ENCODE results near the gene S100Z.

The S100Z gene

GRCh38 chr5:76849419-76850291, at the start of gene S100Z:
Gene S100Z, plus strand, starts transcription at chr5:76850014. Its CDS starts 25,346 bp downstream, at chr5:76875360.
- no peaks in the 10 kb centered on the region for H3K27me3 ChIP-seq (replicated peaks; ENCODE audit: control insufficient read depth, insufficient read depth, low read length)
- no peaks in the 10 kb centered on the region for H3K9me3 ChIP-seq (ENCODE audit: control insufficient read depth, low read length)
- H3K4me1 ChIP-seq (ENCODE audit: control insufficient read depth, insufficient read depth, low read length), result no peaks in the 10 kb centered on the region
- H3K4me3 ChIP-seq (ENCODE audit: low read length), result no peak within 1 kb of the TSS
- no peaks in the 10 kb centered on the region for H3K36me3 ChIP-seq (ENCODE audit: control insufficient read depth, insufficient read depth, low read length, severe bottlenecking)
- no peak for DNase-seq (ENCODE audit: low read depth)
- no peak within 1 kb of the TSS for H3K9ac ChIP-seq (ENCODE audit: low read length)

- Histone ChIP-seq H3K27me3 (replicated peaks; ENCODE audit: control insufficient read depth, insufficient read depth, low read length) (no peaks in the 10 kb centered on the region), H3K4me1 (ENCODE audit: control insufficient read depth, insufficient read depth, low read length) (peaks cover 9% of the 10 kb centered on the region), H3K4me3 (ENCODE audit: low read length) (no peak overlapping the region), H3K9ac (ENCODE audit: low read length) (no peak overlapping the region), H3K36me3 (ENCODE audit: control insufficient read depth, insufficient read depth, low read length, severe bottlenecking) (no peaks in the 10 kb centered on the region), H3K9me3 (ENCODE audit: control insufficient read depth, low read length) (no peaks in the 10 kb centered on the region)
- no peak for DNase-seq (ENCODE audit: low read depth)
Measured at GRCh38 chr5:76800579-76800978, 49.2 kb upstream of the S100Z start.

GRCh38 chr5:76801159-76801802, 48.5 kb upstream of the S100Z start:
- no peak for DNase-seq (ENCODE audit: low read depth)
- H3K36me3 ChIP-seq (ENCODE audit: control insufficient read depth, insufficient read depth, low read length, severe bottlenecking), result no peaks in the 10 kb centered on the region
- H3K9ac ChIP-seq (ENCODE audit: low read length), result no peak overlapping the region
- H3K27me3 ChIP-seq (replicated peaks; ENCODE audit: control insufficient read depth, insufficient read depth, low read length), result no peaks in the 10 kb centered on the region
- no peak overlapping the region for H3K4me3 ChIP-seq (ENCODE audit: low read length)
- H3K4me1 ChIP-seq (ENCODE audit: control insufficient read depth, insufficient read depth, low read length), result peaks cover 14% of the 10 kb centered on the region
- no peaks in the 10 kb centered on the region for H3K9me3 ChIP-seq (ENCODE audit: control insufficient read depth, low read length)

- Histone ChIP-seq H3K9me3 (ENCODE audit: control insufficient read depth, low read length) (no peaks in the 10 kb centered on the region), H3K4me1 (ENCODE audit: control insufficient read depth, insufficient read depth, low read length) (peaks cover 16% of the 10 kb centered on the region), H3K4me3 (ENCODE audit: low read length) (no peak overlapping the region), H3K9ac (ENCODE audit: low read length) (no peak overlapping the region), H3K36me3 (ENCODE audit: control insufficient read depth, insufficient read depth, low read length, severe bottlenecking) (no peaks in the 10 kb centered on the region), H3K27me3 (replicated peaks; ENCODE audit: control insufficient read depth, insufficient read depth, low read length) (no peaks in the 10 kb centered on the region)
- DNase-seq (ENCODE audit: low read depth), result no peak
Measured at GRCh38 chr5:76801803-76802195, 48.0 kb upstream of the S100Z start.

- Histone ChIP-seq H3K4me3 (ENCODE audit: low read length) (no peak overlapping the region), H3K4me1 (ENCODE audit: control insufficient read depth, insufficient read depth, low read length) (peaks cover 16% of the 10 kb centered on the region), H3K27me3 (replicated peaks; ENCODE audit: control insufficient read depth, insufficient read depth, low read length) (no peaks in the 10 kb centered on the region), H3K36me3 (ENCODE audit: control insufficient read depth, insufficient read depth, low read length, severe bottlenecking) (no peaks in the 10 kb centered on the region), H3K9me3 (ENCODE audit: control insufficient read depth, low read length) (no peaks in the 10 kb centered on the region), H3K9ac (ENCODE audit: low read length) (no peak overlapping the region)
- DNase-seq (ENCODE audit: low read depth), result no peak
Measured at GRCh38 chr5:76804266-76804665, 45.5 kb upstream of the S100Z start.

GRCh38 chr5:76805821-76806505, 43.9 kb upstream of the S100Z start:
- H3K4me3 ChIP-seq (ENCODE audit: low read length), result no peak overlapping the region
- H3K9ac ChIP-seq (ENCODE audit: low read length), result no peak overlapping the region
- H3K4me1 ChIP-seq (ENCODE audit: control insufficient read depth, insufficient read depth, low read length), result peaks cover 16% of the 10 kb centered on the region
- DNase-seq (ENCODE audit: low read depth), result peak; percentile 85
- H3K27me3 ChIP-seq (replicated peaks; ENCODE audit: control insufficient read depth, insufficient read depth, low read length), result no peaks in the 10 kb centered on the region
- no peaks in the 10 kb centered on the region for H3K9me3 ChIP-seq (ENCODE audit: control insufficient read depth, low read length)
- H3K36me3 ChIP-seq (ENCODE audit: control insufficient read depth, insufficient read depth, low read length, severe bottlenecking), result no peaks in the 10 kb centered on the region

GRCh38 chr5:76807296-76807695, 42.5 kb upstream of the S100Z start:
- H3K27me3 ChIP-seq (replicated peaks; ENCODE audit: control insufficient read depth, insufficient read depth, low read length), result no peaks in the 10 kb centered on the region
- no peak overlapping the region for H3K9ac ChIP-seq (ENCODE audit: low read length)
- DNase-seq (ENCODE audit: low read depth), result peak; percentile 46
- H3K4me1 ChIP-seq (ENCODE audit: control insufficient read depth, insufficient read depth, low read length), result peaks cover 8% of the 10 kb centered on the region
- no peaks in the 10 kb centered on the region for H3K36me3 ChIP-seq (ENCODE audit: control insufficient read depth, insufficient read depth, low read length, severe bottlenecking)
- H3K9me3 ChIP-seq (ENCODE audit: control insufficient read depth, low read length), result no peaks in the 10 kb centered on the region
- H3K4me3 ChIP-seq (ENCODE audit: low read length), result no peak overlapping the region

GRCh38 chr5:76808141-76808691, 41.6 kb upstream of the S100Z start:
- no peaks in the 10 kb centered on the region for H3K27me3 ChIP-seq (replicated peaks; ENCODE audit: control insufficient read depth, insufficient read depth, low read length)
- no peak overlapping the region for H3K4me3 ChIP-seq (ENCODE audit: low read length)
- no peak overlapping the region for H3K9ac ChIP-seq (ENCODE audit: low read length)
- H3K9me3 ChIP-seq (ENCODE audit: control insufficient read depth, low read length), result no peaks in the 10 kb centered on the region
- DNase-seq (ENCODE audit: low read depth), result no peak
- H3K4me1 ChIP-seq (ENCODE audit: control insufficient read depth, insufficient read depth, low read length), result peaks cover 8% of the 10 kb centered on the region
- H3K36me3 ChIP-seq (ENCODE audit: control insufficient read depth, insufficient read depth, low read length, severe bottlenecking), result no peaks in the 10 kb centered on the region

GRCh38 chr5:76809141-76809540, 40.7 kb upstream of the S100Z start:
- Histone ChIP-seq H3K27me3 (replicated peaks; ENCODE audit: control insufficient read depth, insufficient read depth, low read length) (no peaks in the 10 kb centered on the region), H3K4me1 (ENCODE audit: control insufficient read depth, insufficient read depth, low read length) (peaks cover 8% of the 10 kb centered on the region), H3K4me3 (ENCODE audit: low read length) (no peak overlapping the region), H3K9ac (ENCODE audit: low read length) (no peak overlapping the region), H3K36me3 (ENCODE audit: control insufficient read depth, insufficient read depth, low read length, severe bottlenecking) (no peaks in the 10 kb centered on the region), H3K9me3 (ENCODE audit: control insufficient read depth, low read length) (no peaks in the 10 kb centered on the region)
- no peak for DNase-seq (ENCODE audit: low read depth)

GRCh38 chr5:76810236-76810635, 39.6 kb upstream of the S100Z start:
- Histone ChIP-seq H3K9me3 (ENCODE audit: control insufficient read depth, low read length) (no peaks in the 10 kb centered on the region), H3K27me3 (replicated peaks; ENCODE audit: control insufficient read depth, insufficient read depth, low read length) (no peaks in the 10 kb centered on the region), H3K9ac (ENCODE audit: low read length) (no peak overlapping the region), H3K4me3 (ENCODE audit: low read length) (no peak overlapping the region), H3K4me1 (ENCODE audit: control insufficient read depth, insufficient read depth, low read length) (peaks cover 8% of the 10 kb centered on the region), H3K36me3 (ENCODE audit: control insufficient read depth, insufficient read depth, low read length, severe bottlenecking) (no peaks in the 10 kb centered on the region)
- DNase-seq (ENCODE audit: low read depth), result no peak

GRCh38 chr5:76811214-76811613, 38.6 kb upstream of the S100Z start:
- Histone ChIP-seq H3K9me3 (ENCODE audit: control insufficient read depth, low read length) (no peaks in the 10 kb centered on the region), H3K9ac (ENCODE audit: low read length) (no peak overlapping the region), H3K36me3 (ENCODE audit: control insufficient read depth, insufficient read depth, low read length, severe bottlenecking) (no peaks in the 10 kb centered on the region), H3K27me3 (replicated peaks; ENCODE audit: control insufficient read depth, insufficient read depth, low read length) (no peaks in the 10 kb centered on the region), H3K4me3 (ENCODE audit: low read length) (no peak overlapping the region), H3K4me1 (ENCODE audit: control insufficient read depth, insufficient read depth, low read length) (peaks cover 3% of the 10 kb centered on the region)
- DNase-seq (ENCODE audit: low read depth), result no peak
